Endodermal cell (in vitro differentiated cells): ENCODE results near the gene OSBPL7. TPM values are rescaled to one million over a fixed set of nuclear protein-coding genes. Genes with fewer than 3 reads are reported as not detected.
A peak's percentile ranks its signal among the peaks of the same experiment; 100 is the strongest.

Experiments used
- DNase-seq: peaks from one replicate; pipeline ENCODE4 v3.0.0-alpha.2; 2017
- H3K27ac ChIP-seq: 2 replicates; pipeline ENCODE4 v1.5.1; 2013; ENCODE audit warnings: mild to moderate bottlenecking, low read depth, low read length, moderate library complexity
- H3K27me3 ChIP-seq: 2 replicates; pipeline ENCODE4 v1.6.1; 2013; ENCODE audit warnings: mild to moderate bottlenecking, low read length, moderate library complexity; ENCODE audit not compliant: insufficient read depth, control insufficient read depth, poor library complexity, severe bottlenecking
- H3K36me3 ChIP-seq: 2 replicates; pipeline ENCODE4 v1.7.0; 2013; ENCODE audit warnings: mild to moderate bottlenecking, low read length, moderate library complexity; ENCODE audit not compliant: control insufficient read depth, insufficient read depth
- H3K4me1 ChIP-seq: one replicate; pipeline ENCODE4 v1.7.0; 2013; ENCODE audit warnings: low read length; ENCODE audit not compliant: control insufficient read depth, insufficient read depth
- H3K4me3 ChIP-seq: 2 replicates; pipeline ENCODE4 v1.5.1; 2013; ENCODE audit warnings: mild to moderate bottlenecking, low read length, moderate library complexity
- H3K9ac ChIP-seq: 2 replicates; pipeline ENCODE4 v1.6.1; 2013; ENCODE audit warnings: mild to moderate bottlenecking, low read length, moderate library complexity; ENCODE audit not compliant: poor library complexity, severe bottlenecking; ENCODE audit errors: extremely low read depth
- H3K9me3 ChIP-seq: 2 replicates; pipeline ENCODE4 v1.6.1; 2013; ENCODE audit warnings: mild to moderate bottlenecking, low read length, moderate library complexity; ENCODE audit not compliant: control insufficient read depth
- H3K27ac Mint-ChIP-seq: 2 replicates; pipeline ENCODE4 v1.8.0; 2020; ENCODE audit warnings: mixed read lengths
- H3K27me3 Mint-ChIP-seq: 2 replicates; pipeline ENCODE4 v1.8.0; 2021; ENCODE audit warnings: mild to moderate bottlenecking, mixed read lengths; ENCODE audit not compliant: insufficient read depth
- H3K36me3 Mint-ChIP-seq: 2 replicates; pipeline ENCODE4 v1.8.0; 2020; ENCODE audit warnings: low read depth, mixed read lengths
- H3K4me1 Mint-ChIP-seq: 2 replicates; pipeline ENCODE4 v1.8.0; 2020; ENCODE audit warnings: mixed read lengths
- H3K4me3 Mint-ChIP-seq: 2 replicates; pipeline ENCODE4 v1.8.0; 2020; ENCODE audit warnings: mild to moderate bottlenecking, moderate library complexity, mixed read lengths
- H3K9me3 Mint-ChIP-seq: 2 replicates; pipeline ENCODE4 v1.8.0; 2020; ENCODE audit warnings: mild to moderate bottlenecking, mixed read lengths
- WGBS, 2 experiments: methylation state at CpG; one replicate each; pipeline versions ENCODE4 v1.1.5 to v1.1.7; 2013; ENCODE audit warnings: missing lambda C conversion rate in 2 of 2, mixed read lengths in 1 of 2; ENCODE audit not compliant: insufficient coverage in 1 of 2, insufficient read length in 1 of 2; 5-methylcytosine and 5-hydroxymethylcytosine counted together
- total RNA-seq, 2 donors: library from RNA; stranded (reverse); fragmentation: NEBNext Ultra II Directional in 1 of 2; extraction: Animal tissue kit (Norgen Biotek cat#: 25700) in 1 of 2; gene quantifications; 2 replicates in 1 of 2; 3 replicates in 1 of 2; pipeline ENCODE4 v1.2.1, GENCODE V29; 2021
- TF ChIP-seq, protein P1 (sequence below): fragments of 200-600 bp; sonication (generic); conservative IDR thresholded peaks from 2 replicates; pipeline ENCODE4 v1.5.0; 2021; ENCODE audit warnings: antibody characterized with exemption, mild to moderate bottlenecking

Gene OSBPL7
- total RNA-seq, 2 donors from 2014 or later = 11.4 to 15.5 TPM

DNA sequence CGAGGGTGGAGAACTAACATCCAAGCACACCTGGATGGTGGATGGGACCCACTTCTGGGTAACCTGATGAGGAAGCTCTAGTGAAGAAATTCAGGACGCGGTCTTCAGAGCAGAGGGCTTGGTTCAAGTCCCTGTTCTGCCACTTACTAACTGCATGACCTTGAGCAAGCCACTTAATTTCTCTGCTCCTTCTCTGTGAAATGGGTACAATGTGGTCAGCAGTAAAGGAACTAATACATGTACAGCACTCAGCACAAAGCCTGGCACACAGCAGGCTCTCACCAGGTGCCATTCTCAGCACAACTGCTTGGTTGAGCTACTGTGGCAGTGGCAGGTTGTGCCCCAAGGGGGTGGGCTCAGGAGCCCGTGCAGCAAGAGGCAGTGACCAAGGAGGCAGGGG is 1.9 kb upstream of the OSBPL7 start:
- H3K27ac Mint-ChIP-seq = no peak overlapping the region
- no peaks in the 10 kb centered on the region for H3K27me3 Mint-ChIP-seq
- H3K4me1 Mint-ChIP-seq = peaks cover 10% of the 10 kb centered on the region
- Histone ChIP-seq H3K4me3 (no peak overlapping the region), H3K9ac (no peak overlapping the region), H3K27me3 (no peaks in the 10 kb centered on the region), H3K4me1 (no peaks in the 10 kb centered on the region), H3K9me3 (no peaks in the 10 kb centered on the region), H3K27ac (no peak overlapping the region), H3K36me3 (peaks cover 38% of the 10 kb centered on the region)
- no peak for DNase-seq
- TF ChIP-seq, protein P1, sequence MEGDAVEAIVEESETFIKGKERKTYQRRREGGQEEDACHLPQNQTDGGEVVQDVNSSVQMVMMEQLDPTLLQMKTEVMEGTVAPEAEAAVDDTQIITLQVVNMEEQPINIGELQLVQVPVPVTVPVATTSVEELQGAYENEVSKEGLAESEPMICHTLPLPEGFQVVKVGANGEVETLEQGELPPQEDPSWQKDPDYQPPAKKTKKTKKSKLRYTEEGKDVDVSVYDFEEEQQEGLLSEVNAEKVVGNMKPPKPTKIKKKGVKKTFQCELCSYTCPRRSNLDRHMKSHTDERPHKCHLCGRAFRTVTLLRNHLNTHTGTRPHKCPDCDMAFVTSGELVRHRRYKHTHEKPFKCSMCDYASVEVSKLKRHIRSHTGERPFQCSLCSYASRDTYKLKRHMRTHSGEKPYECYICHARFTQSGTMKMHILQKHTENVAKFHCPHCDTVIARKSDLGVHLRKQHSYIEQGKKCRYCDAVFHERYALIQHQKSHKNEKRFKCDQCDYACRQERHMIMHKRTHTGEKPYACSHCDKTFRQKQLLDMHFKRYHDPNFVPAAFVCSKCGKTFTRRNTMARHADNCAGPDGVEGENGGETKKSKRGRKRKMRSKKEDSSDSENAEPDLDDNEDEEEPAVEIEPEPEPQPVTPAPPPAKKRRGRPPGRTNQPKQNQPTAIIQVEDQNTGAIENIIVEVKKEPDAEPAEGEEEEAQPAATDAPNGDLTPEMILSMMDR = no peak
- H3K9me3 Mint-ChIP-seq = no peaks in the 10 kb centered on the region
- WGBS, 2 experiments = 92% methylated on average over 4 of the region's 4 CpGs; no CpG with 5 or more reads in 1 of the 2 experiments
- no peak overlapping the region for H3K4me3 Mint-ChIP-seq
- H3K36me3 Mint-ChIP-seq = peaks cover 41% of the 10 kb centered on the region

DNA sequence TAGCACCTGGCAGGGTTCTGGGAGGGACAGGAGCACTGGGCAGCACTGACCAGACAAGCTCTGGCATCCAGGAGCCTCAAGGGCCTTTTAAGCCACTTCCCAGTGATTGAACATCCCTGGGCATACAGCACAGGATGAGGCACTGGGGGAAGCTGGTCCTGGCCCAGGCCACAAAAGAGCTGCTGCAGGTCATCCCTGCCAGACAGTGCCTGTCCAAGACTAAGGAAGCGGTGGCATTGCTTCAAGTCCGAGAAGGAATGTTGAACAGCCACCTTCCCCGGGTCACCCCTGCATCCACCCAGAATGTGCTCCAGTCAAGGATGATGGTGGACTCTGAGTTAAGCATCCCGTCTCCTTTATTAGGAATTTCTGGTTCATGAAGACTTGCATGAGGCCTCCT is 1.2 kb upstream of the OSBPL7 start:
- DNase-seq = no peak
- no peak overlapping the region for H3K27ac Mint-ChIP-seq
- H3K4me3 Mint-ChIP-seq = no peak overlapping the region
- H3K9ac ChIP-seq = no peak overlapping the region
- 87 to 93% methylated on average over 4 of the region's 4 CpGs for WGBS, 2 experiments
- H3K9me3 ChIP-seq = no peaks in the 10 kb centered on the region
- H3K27ac ChIP-seq = no peak overlapping the region
- H3K27me3 ChIP-seq = no peaks in the 10 kb centered on the region
- peaks cover 10% of the 10 kb centered on the region for H3K4me1 Mint-ChIP-seq
- TF ChIP-seq, protein P1 = no peak
- H3K9me3 Mint-ChIP-seq = no peaks in the 10 kb centered on the region
- H3K4me1 ChIP-seq = no peaks in the 10 kb centered on the region
- peaks cover 39% of the 10 kb centered on the region for H3K36me3 ChIP-seq
- H3K36me3 Mint-ChIP-seq = peaks cover 35% of the 10 kb centered on the region
- H3K4me3 ChIP-seq = no peak overlapping the region
- H3K27me3 Mint-ChIP-seq = no peaks in the 10 kb centered on the region

DNA sequence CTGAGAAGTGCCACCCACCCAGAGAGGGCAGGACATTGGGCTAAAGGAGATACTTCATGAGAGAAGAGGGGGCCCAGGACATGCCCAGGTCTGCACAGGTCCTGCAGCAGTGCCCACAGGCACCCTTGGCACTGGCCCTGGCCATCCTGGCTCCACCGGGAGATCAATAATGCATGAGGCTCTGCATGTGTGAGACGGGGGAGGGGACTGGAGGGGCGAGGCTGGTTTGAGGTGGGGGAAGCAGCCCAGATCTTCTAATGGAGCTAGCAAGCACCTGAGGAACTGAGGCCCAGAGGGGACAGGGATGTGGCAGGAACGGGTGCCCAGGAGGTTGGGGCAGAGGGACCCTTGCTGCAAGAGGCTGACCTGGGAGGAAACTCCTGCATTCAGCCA is 567 bp downstream of the OSBPL7 start:
- Histone ChIP-seq H3K9ac (peak overlapping the region; percentile 53), H3K27ac (no peak overlapping the region), H3K4me3 (peak overlapping the region; percentile 91), H3K9me3 (no peaks in the 10 kb centered on the region), H3K27me3 (no peaks in the 10 kb centered on the region), H3K36me3 (peaks cover 28% of the 10 kb centered on the region), H3K4me1 (no peaks in the 10 kb centered on the region)
- Mint-ChIP-seq H3K4me3 (peak overlapping the region; percentile 87), H3K27ac (peak overlapping the region; percentile 66), H3K36me3 (peaks cover 28% of the 10 kb centered on the region), H3K9me3 (no peaks in the 10 kb centered on the region), H3K4me1 (peaks cover 10% of the 10 kb centered on the region), H3K27me3 (no peaks in the 10 kb centered on the region)
- TF ChIP-seq, protein P1 = no peak
- WGBS, 2 experiments = 8 to 25% methylated on average over 1 to 4 of the region's 4 CpGs
- peak; percentile 71 for DNase-seq
